Activated CD8-positive, alpha-beta memory T cell treated with anti-CD3 and anti-CD28 coated beads, Interleukin-2, amount 50 U/mL, for 48 hours (primary cell): ENCODE results near the gene TDRKH.
A peak's percentile ranks its signal among the peaks of the same experiment; 100 is the strongest.
"Not testable (repeated sequence)": the region's sequence is repeated elsewhere in the genome, so short reads cannot be mapped to it uniquely, and the experiment has no call there.

Source experiments
- DNase-seq: peaks from one replicate; pipeline ENCODE4 v3.0.0-alpha.2; 2020

Gene TDRKH

GRCh38 chr1:151801310-151801820 lies 11.1 kb upstream of the TDRKH start:
- no peak for DNase-seq

- DNase-seq = no peak
Measured at GRCh38 chr1:151800830-151801229, 10.5 kb upstream of the TDRKH start.

GRCh38 chr1:151799179-151800022 lies 9.1 kb upstream of the TDRKH start:
- DNase-seq = no peak

GRCh38 chr1:151798571-151798970 lies 8.3 kb upstream of the TDRKH start:
- no peak for DNase-seq

GRCh38 chr1:151790940-151791651 lies 796 bp upstream of the TDRKH start:
- peak; percentile 63 for DNase-seq

GRCh38 chr1:151787689-151788088 lies 2.6 kb downstream of the TDRKH start:
- DNase-seq = no peak

GRCh38 chr1:151783796-151784195 lies 6.5 kb downstream of the TDRKH start:
- no peak for DNase-seq

GRCh38 chr1:151782741-151783140 lies 7.6 kb downstream of the TDRKH start:
- no peak for DNase-seq

GRCh38 chr1:151782026-151782425 lies 8.3 kb downstream of the TDRKH start:
- not testable (repeated sequence) for DNase-seq

- not testable (repeated sequence) for DNase-seq
Measured at GRCh38 chr1:151780736-151781135, 9.6 kb downstream of the TDRKH start.

GRCh38 chr1:151779852-151780251 lies 10.4 kb downstream of the TDRKH start:
- no peak for DNase-seq

- no peak for DNase-seq
Measured at GRCh38 chr1:151777317-151777716, 13.0 kb downstream of the TDRKH start.

GRCh38 chr1:151776665-151777062 lies 13.6 kb downstream of the TDRKH start:
- DNase-seq = no peak

- no peak for DNase-seq
Measured at GRCh38 chr1:151775894-151776664, 14.2 kb downstream of the TDRKH start.

GRCh38 chr1:151774256-151774922 lies 15.9 kb downstream of the TDRKH start:
- no peak for DNase-seq

- no peak for DNase-seq
Measured at GRCh38 chr1:151773702-151774101, 16.6 kb downstream of the TDRKH start.

GRCh38 chr1:151769270-151769669 lies 21.0 kb downstream of the TDRKH start:
- not testable (repeated sequence) for DNase-seq

- DNase-seq = not testable (repeated sequence)
Measured at GRCh38 chr1:151768351-151769066, 21.8 kb downstream of the TDRKH start.

- DNase-seq = no peak
Measured at GRCh38 chr1:151763990-151764389, 26.3 kb downstream of the TDRKH start.

GRCh38 chr1:151762941-151763921 lies 27.1 kb downstream of the TDRKH start, which contains the start of gene MRPL9:
TSS of gene MRPL9 (minus strand) at chr1:151763496. CDS start at chr1:151763479, 17 bp downstream.
- peak; percentile 92 for DNase-seq
